OCI-LY3 (cell line): ENCODE measurements around the gene EHHADH.

Experiments
- EZH2phosphoT487 ChIP-seq: fragments of 200-600 bp; shearing (Covaris generic); IDR thresholded peaks from 2 replicates; pipeline ENCODE4 v1.6.1; 2018; ENCODE audit warnings: antibody characterized with exemption, mixed run types, low read depth
- TF ChIP-seq, protein P1 (sequence below): fragments of 200-600, 300-600 bp; sonication (generic); IDR thresholded peaks from 2 replicates; pipeline ENCODE4 v1.5.1; 2014; ENCODE audit warnings: antibody characterized with exemption, low read length, low read depth

- TF ChIP-seq, protein P1, sequence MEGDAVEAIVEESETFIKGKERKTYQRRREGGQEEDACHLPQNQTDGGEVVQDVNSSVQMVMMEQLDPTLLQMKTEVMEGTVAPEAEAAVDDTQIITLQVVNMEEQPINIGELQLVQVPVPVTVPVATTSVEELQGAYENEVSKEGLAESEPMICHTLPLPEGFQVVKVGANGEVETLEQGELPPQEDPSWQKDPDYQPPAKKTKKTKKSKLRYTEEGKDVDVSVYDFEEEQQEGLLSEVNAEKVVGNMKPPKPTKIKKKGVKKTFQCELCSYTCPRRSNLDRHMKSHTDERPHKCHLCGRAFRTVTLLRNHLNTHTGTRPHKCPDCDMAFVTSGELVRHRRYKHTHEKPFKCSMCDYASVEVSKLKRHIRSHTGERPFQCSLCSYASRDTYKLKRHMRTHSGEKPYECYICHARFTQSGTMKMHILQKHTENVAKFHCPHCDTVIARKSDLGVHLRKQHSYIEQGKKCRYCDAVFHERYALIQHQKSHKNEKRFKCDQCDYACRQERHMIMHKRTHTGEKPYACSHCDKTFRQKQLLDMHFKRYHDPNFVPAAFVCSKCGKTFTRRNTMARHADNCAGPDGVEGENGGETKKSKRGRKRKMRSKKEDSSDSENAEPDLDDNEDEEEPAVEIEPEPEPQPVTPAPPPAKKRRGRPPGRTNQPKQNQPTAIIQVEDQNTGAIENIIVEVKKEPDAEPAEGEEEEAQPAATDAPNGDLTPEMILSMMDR, result no peak
- TF ChIP-seq EZH2phosphoT487, result no peak
Observed at GRCh38 chr3:185210621-185211142, 43.2 kb downstream of the EHHADH start.
